GM23338 (cell line): ENCODE results near the gene MAPK7. TPM values are rescaled to one million over a fixed set of nuclear protein-coding genes. Genes with fewer than 3 reads are reported as not detected.

Experiments
- ATAC-seq: fragments of 200-7000 bp; cut with Tn5 transposase; 3 replicates; pipeline ENCODE4 v1.9.1; 2020
- DNase-seq: peaks from one replicate; pipeline ENCODE4 v3.0.0-alpha.2; 2015; ENCODE audit warnings: low spot score
- H2AFZ ChIP-seq: fragments of 200-600 bp; sonication (generic); 2 replicates; pipeline ENCODE4 v1.8.0; 2016; ENCODE audit warnings: antibody characterized with exemption, mild to moderate bottlenecking, moderate library complexity
- H3F3A ChIP-seq: fragments of 200-600 bp; sonication (generic); replicated peaks from 2 replicates; pipeline ENCODE4 v1.8.0; 2017; ENCODE audit warnings: antibody characterized with exemption, mixed run types, low read depth
- H3K27ac ChIP-seq: fragments of 200-600 bp; sonication (generic); 2 replicates; pipeline ENCODE4 v1.6.1; 2016; ENCODE audit warnings: low read depth
- H3K27me3 ChIP-seq: fragments of 200-600 bp; sonication (generic); 2 replicates; pipeline ENCODE4 v1.8.0; 2016; ENCODE audit warnings: mild to moderate bottlenecking, mixed run types, moderate library complexity; ENCODE audit not compliant: insufficient read depth
- H3K36me3 ChIP-seq: fragments of 200-600 bp; sonication (generic); 2 replicates; pipeline ENCODE4 v1.8.0; 2016; ENCODE audit warnings: mild to moderate bottlenecking; ENCODE audit not compliant: insufficient read depth
- H3K4me1 ChIP-seq: fragments of 200-600 bp; sonication (generic); 2 replicates; pipeline ENCODE4 v1.8.0; 2016; ENCODE audit warnings: mild to moderate bottlenecking, moderate library complexity; ENCODE audit not compliant: insufficient read depth
- H3K4me2 ChIP-seq: fragments of 200-600 bp; sonication (generic); 2 replicates; pipeline ENCODE4 v1.7.1; 2017; ENCODE audit warnings: mixed run types
- H3K4me3 ChIP-seq: fragments of 200-600 bp; sonication (generic); 2 replicates; pipeline ENCODE4 v1.6.1; 2016; ENCODE audit warnings: mixed run types
- H3K79me2 ChIP-seq: fragments of 200-600 bp; sonication (generic); replicated peaks from 2 replicates; pipeline ENCODE4 v1.8.0; 2017; ENCODE audit warnings: mild to moderate bottlenecking; ENCODE audit not compliant: insufficient read depth
- H3K9me2 ChIP-seq: fragments of 200-600 bp; sonication (generic); 2 replicates; pipeline ENCODE4 v1.8.0; 2017; ENCODE audit not compliant: insufficient read depth
- H4K20me1 ChIP-seq: fragments of 200-600 bp; sonication (generic); replicated peaks from 2 replicates; pipeline ENCODE4 v1.8.0; 2017; ENCODE audit warnings: mild to moderate bottlenecking; ENCODE audit not compliant: insufficient read depth
- H3K27ac Mint-ChIP-seq: 2 replicates; pipeline ENCODE4 v1.8.0; 2020; ENCODE audit warnings: inconsistent platforms, mild to moderate bottlenecking, moderate library complexity, mixed read lengths
- H3K27me3 Mint-ChIP-seq: 3 replicates; pipeline ENCODE4 v1.8.0; 2022; ENCODE audit warnings: low read depth, mild to moderate bottlenecking, moderate library complexity, mixed read lengths, inconsistent platforms; ENCODE audit not compliant: insufficient read depth, poor library complexity
- H3K36me3 Mint-ChIP-seq: 3 replicates; pipeline ENCODE4 v1.8.0; 2021; ENCODE audit warnings: low read depth, mild to moderate bottlenecking, inconsistent platforms, moderate library complexity, mixed read lengths
- H3K4me1 Mint-ChIP-seq: 3 replicates; pipeline ENCODE4 v1.8.0; 2020; ENCODE audit warnings: mild to moderate bottlenecking, inconsistent platforms, mixed read lengths
- H3K4me3 Mint-ChIP-seq: 3 replicates; pipeline ENCODE4 v1.8.0; 2021; ENCODE audit warnings: moderate library complexity, mild to moderate bottlenecking, inconsistent platforms, mixed read lengths
- H3K9me3 Mint-ChIP-seq: 3 replicates; pipeline ENCODE4 v1.8.0; 2020; ENCODE audit warnings: moderate library complexity, mild to moderate bottlenecking, inconsistent platforms, mixed read lengths
- CREB1 ChIP-seq: fragments of 250-450 bp; sonication (Bioruptor Pico); IDR thresholded peaks from 2 replicates; pipeline ENCODE4 v1.5.0; 2020; ENCODE audit warnings: low read depth, mild to moderate bottlenecking, moderate library complexity
- CTCF ChIP-seq, 2 experiments: fragments of 200-600 bp in 1 of 2; sonication (generic) in 1 of 2; conservative IDR thresholded peaks; 2 replicates each; pipeline versions ENCODE4 v1.5.1 to v1.6.1; 2016 to 2017; ENCODE audit warnings: antibody characterized with exemption in 2 of 2, low read depth in 2 of 2, mild to moderate bottlenecking in 2 of 2, moderate library complexity in 1 of 2
- ETS1 ChIP-seq: IDR thresholded peaks from 2 replicates; pipeline ENCODE4 v1.6.1; 2016; ENCODE audit warnings: antibody characterized with exemption
- EZH2 ChIP-seq: fragments of 200-600 bp; sonication (generic); IDR thresholded peaks from one replicate; pipeline ENCODE4 v1.8.0; 2017; ENCODE audit warnings: antibody characterized with exemption, mild to moderate bottlenecking, low read depth; ENCODE audit not compliant: unreplicated experiment
- EZH2phosphoT487 ChIP-seq: fragments of 200-600 bp; sonication (generic); IDR thresholded peaks from one replicate; pipeline ENCODE4 v1.8.1; 2018; ENCODE audit warnings: antibody characterized with exemption; ENCODE audit not compliant: unreplicated experiment
- JUNB ChIP-seq: IDR thresholded peaks from one replicate; pipeline ENCODE4 v1.6.1; 2016; ENCODE audit warnings: antibody characterized with exemption; ENCODE audit not compliant: unreplicated experiment
- NANOG ChIP-seq: IDR thresholded peaks from 2 replicates; pipeline ENCODE4 v1.6.1; 2016; ENCODE audit warnings: antibody characterized with exemption, borderline replicate concordance
- POLR2AphosphoS5 ChIP-seq: IDR thresholded peaks from 2 replicates; pipeline ENCODE4 v1.6.1; 2016; ENCODE audit warnings: antibody characterized with exemption, low read depth
- REST ChIP-seq: IDR thresholded peaks from one replicate; pipeline ENCODE4 v1.6.1; 2018; ENCODE audit warnings: antibody characterized with exemption; ENCODE audit not compliant: unreplicated experiment
- STAT1 ChIP-seq: IDR thresholded peaks from one replicate; pipeline ENCODE4 v1.6.1; 2016; ENCODE audit warnings: antibody characterized with exemption; ENCODE audit not compliant: unreplicated experiment
- ZNF114 ChIP-seq: fragments of 250-450 bp; sonication (Bioruptor Pico); IDR thresholded peaks from 2 replicates; pipeline ENCODE4 v1.5.0; 2020; ENCODE audit warnings: mild to moderate bottlenecking, moderate library complexity
- ZNF331 ChIP-seq: fragments of 250-450 bp; sonication (Bioruptor Pico); IDR thresholded peaks from 2 replicates; pipeline ENCODE4 v1.5.0; 2020; ENCODE audit warnings: low read depth, mild to moderate bottlenecking, moderate library complexity
- ZNF462 ChIP-seq: fragments of 250-450 bp; sonication (Bioruptor Pico); IDR thresholded peaks from 2 replicates; pipeline ENCODE4 v1.5.0; 2020; ENCODE audit warnings: mild to moderate bottlenecking, moderate library complexity
- polyA plus RNA-seq: library from polyadenylated mRNA; unstranded; fragments of >200 nt; fragmentation: Nextera tagmentation; extraction: Ambion mirVana; gene quantifications from 2 replicates; pipeline ENCODE4 v1.2.1, GENCODE V29; 2016
- total RNA-seq: library from RNA; depleted of rRNA; stranded (reverse); fragments of >200 nt; shearing (Covaris generic); gene quantifications from 2 replicates; pipeline ENCODE4 v1.2.3, GENCODE V29; 2014

Gene MAPK7
- total and polyA plus RNA-seq, 2 experiments from 2014 or later, result 15.5 to 53.1 TPM

GRCh38 chr17:19370493-19370960, 7.8 kb upstream of the MAPK7 start:
- H3K27ac ChIP-seq, result no peak overlapping the region
- peaks cover 5% of the 10 kb centered on the region for H3K4me1 ChIP-seq
- no peaks in the 10 kb centered on the region for H3K9me2 ChIP-seq
- no peak overlapping the region for H3K4me2 ChIP-seq
- DNase-seq (no peak), ATAC-seq (no peak)
- Mint-ChIP-seq H3K27ac (no peak overlapping the region), H3K27me3 (peaks cover 6% of the 10 kb centered on the region), H3K9me3 (no peaks in the 10 kb centered on the region; the same call in 2 of the 3 replicates), H3K4me1 (peaks cover 12% of the 10 kb centered on the region), H3K36me3 (no peaks in the 10 kb centered on the region; the same call in 2 of the 3 replicates), H3K4me3 (no peak overlapping the region)
- H3F3A ChIP-seq, result no peaks in the 10 kb centered on the region
- H3K79me2 ChIP-seq, result 0 out of 2 replicates have a peak, but pooled peaks cover 3% of the 10 kb centered on the region
- no peaks in the 10 kb centered on the region for H3K27me3 ChIP-seq
- H4K20me1 ChIP-seq, result no peaks in the 10 kb centered on the region
- H3K36me3 ChIP-seq, result no peaks in the 10 kb centered on the region
- H2AFZ ChIP-seq, result no peak overlapping the region
- TF ChIP-seq EZH2 (no peak), ZNF462 (CRISPR knock-in tag) (no peak), CTCF (conservative IDR thresholded peaks at IDR 0.05; ENCODE audit: low read depth in 2 of 2) (no peak), ETS1 (no peak), STAT1 (no peak), POLR2AphosphoS5 (no peak), CREB1 (CRISPR knock-in tag) (no peak), NANOG (no peak), EZH2phosphoT487 (no peak), REST (no peak), ZNF114 (CRISPR knock-in tag) (no peak), ZNF331 (CRISPR knock-in tag) (no peak), JUNB (no peak)
- H3K4me3 ChIP-seq, result no peak overlapping the region
